GM12892 (cell line): ENCODE measurements around the gene STK40.

Experiments
- DNase-seq: peaks from one replicate; pipeline ENCODE4 v3.0.0; 2011; ENCODE audit not compliant: insufficient read length
- FAIRE-seq: peaks from 2 replicates; lab custom pipeline; 2011; peaks lifted over from hg19 to GRCh38; lab: Jason Lieb, UNC
- POLR2A ChIP-seq: IDR thresholded peaks from 2 replicates; pipeline ENCODE4 v1.6.1; 2011; ENCODE audit warnings: low read depth, low read length, control low read depth
- POLR2AphosphoS5 ChIP-seq: IDR thresholded peaks from 2 replicates; pipeline ENCODE4 v1.6.1; 2011; ENCODE audit warnings: low read depth, low read length, control low read depth
- TAF1 ChIP-seq: IDR thresholded peaks from 2 replicates; pipeline ENCODE4 v1.6.1; 2011; ENCODE audit warnings: low read depth, mild to moderate bottlenecking, control low read depth, low read length, borderline replicate concordance

The STK40 gene

GRCh38 chr1:36328713-36329112, 57.0 kb downstream of the STK40 start:
- FAIRE-seq = no peak
- DNase-seq = no peak
- TF ChIP-seq POLR2AphosphoS5 (no peak), TAF1 (no peak), POLR2A (no peak)

- FAIRE-seq (no peak), DNase-seq (no peak)
- TF ChIP-seq TAF1 = no peak
- no peak for TF ChIP-seq POLR2A
- no peak for TF ChIP-seq POLR2AphosphoS5
Observed at GRCh38 chr1:36328088-36328480, 57.6 kb downstream of the STK40 start.

- DNase-seq = no peak
- no peak for FAIRE-seq
- TF ChIP-seq TAF1 (no peak), POLR2A (no peak), POLR2AphosphoS5 (no peak)
Observed at GRCh38 chr1:36327421-36328087, 58.2 kb downstream of the STK40 start.

- no peak for FAIRE-seq
Observed at GRCh38 chr1:36326499-36326898, 59.2 kb downstream of the STK40 start.

GRCh38 chr1:36324353-36324703, 61.4 kb downstream of the STK40 start:
- FAIRE-seq (no peak), DNase-seq (no peak)
- no peak for TF ChIP-seq POLR2AphosphoS5
- TF ChIP-seq POLR2A = no peak
- TF ChIP-seq TAF1 = no peak

More at GRCh38 chr1:36326499-36326898, 59.2 kb downstream of the STK40 start:
- no peak for DNase-seq
- no peak for TF ChIP-seq POLR2AphosphoS5
- no peak for TF ChIP-seq TAF1
- no peak for TF ChIP-seq POLR2A

GRCh38 chr1:36323636-36324352, 61.9 kb downstream of the STK40 start, which contains the start of gene EVA1B:
Gene EVA1B (minus strand): TSS chr1:36323645. CDS start chr1:36323037, 608 bp downstream.
- TF ChIP-seq TAF1 = no peak
- DNase-seq (peak; percentile 52), FAIRE-seq (peak; percentile 90)

- TF ChIP-seq POLR2A (0 out of 2 replicates have a peak, but pooled peaks have one; percentile 4), POLR2AphosphoS5 (no peak), TAF1 (no peak)
- FAIRE-seq (no peak), DNase-seq (peak; percentile 52)
Observed at GRCh38 chr1:36322786-36323635, 62.7 kb downstream of the STK40 start.

GRCh38 chr1:36322041-36322785, 63.5 kb downstream of the STK40 start:
- TF ChIP-seq POLR2A (no peak), TAF1 (no peak), POLR2AphosphoS5 (no peak)
- FAIRE-seq = no peak
- DNase-seq = no peak

GRCh38 chr1:36321119-36321951, 64.4 kb downstream of the STK40 start:
- peak; percentile 81 for FAIRE-seq
- TF ChIP-seq TAF1 = no peak

GRCh38 chr1:36320767-36321118, 65.0 kb downstream of the STK40 start:
- DNase-seq = no peak
- TF ChIP-seq TAF1 (no peak), POLR2AphosphoS5 (no peak), POLR2A (no peak)

More at GRCh38 chr1:36321119-36321951, 64.4 kb downstream of the STK40 start:
- peak; percentile 49 for DNase-seq

More at GRCh38 chr1:36320767-36321118, 65.0 kb downstream of the STK40 start:
- FAIRE-seq = no peak
